ENCODE results near the gene TOM1.

DNA sequence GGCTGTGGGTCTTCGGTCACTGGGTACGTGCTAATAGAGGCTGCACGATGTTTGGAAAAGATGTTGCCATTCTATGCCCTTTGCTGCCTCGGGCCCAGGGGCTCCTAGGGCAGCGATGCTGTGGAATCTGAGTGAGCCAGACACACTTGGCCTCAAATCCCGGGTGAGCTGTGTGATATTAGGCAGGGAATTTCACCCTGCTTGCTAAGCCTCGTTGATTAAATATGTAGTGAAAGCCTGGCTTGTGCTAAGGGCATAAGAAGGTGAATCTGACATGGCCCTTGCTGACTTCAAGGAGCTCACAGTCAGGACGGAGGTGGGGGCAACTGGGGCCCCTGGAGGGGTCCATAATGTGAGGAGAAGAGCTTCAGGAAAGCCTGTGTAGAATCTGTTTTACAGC is 75.8 kb downstream of the TOM1 start:
- TF ChIP-seq POLR2A (IDR thresholded peaks at IDR 0.05) (no peak), EP300 (IDR thresholded peaks at IDR 0.05) (no peak)
- TF ChIP-seq, protein P1, sequence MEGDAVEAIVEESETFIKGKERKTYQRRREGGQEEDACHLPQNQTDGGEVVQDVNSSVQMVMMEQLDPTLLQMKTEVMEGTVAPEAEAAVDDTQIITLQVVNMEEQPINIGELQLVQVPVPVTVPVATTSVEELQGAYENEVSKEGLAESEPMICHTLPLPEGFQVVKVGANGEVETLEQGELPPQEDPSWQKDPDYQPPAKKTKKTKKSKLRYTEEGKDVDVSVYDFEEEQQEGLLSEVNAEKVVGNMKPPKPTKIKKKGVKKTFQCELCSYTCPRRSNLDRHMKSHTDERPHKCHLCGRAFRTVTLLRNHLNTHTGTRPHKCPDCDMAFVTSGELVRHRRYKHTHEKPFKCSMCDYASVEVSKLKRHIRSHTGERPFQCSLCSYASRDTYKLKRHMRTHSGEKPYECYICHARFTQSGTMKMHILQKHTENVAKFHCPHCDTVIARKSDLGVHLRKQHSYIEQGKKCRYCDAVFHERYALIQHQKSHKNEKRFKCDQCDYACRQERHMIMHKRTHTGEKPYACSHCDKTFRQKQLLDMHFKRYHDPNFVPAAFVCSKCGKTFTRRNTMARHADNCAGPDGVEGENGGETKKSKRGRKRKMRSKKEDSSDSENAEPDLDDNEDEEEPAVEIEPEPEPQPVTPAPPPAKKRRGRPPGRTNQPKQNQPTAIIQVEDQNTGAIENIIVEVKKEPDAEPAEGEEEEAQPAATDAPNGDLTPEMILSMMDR (IDR thresholded peaks at IDR 0.05) = no peak

Measured in ovary (tissue), 3 donors.